Measurements from ENCODE around the gene ARID3A.

Gene ARID3A

GRCh38 chr19:964761-965694, 39.2 kb downstream of the ARID3A start:
- DNase-seq (ENCODE audit: low spot score), result no peak

GRCh38 chr19:966485-967088, 40.8 kb downstream of the ARID3A start:
- DNase-seq (ENCODE audit: low spot score), result no peak

GRCh38 chr19:970695-971094, 44.9 kb downstream of the ARID3A start:
- no peak for DNase-seq (ENCODE audit: low spot score)

GRCh38 chr19:971795-972194, 46.0 kb downstream of the ARID3A start:
- DNase-seq (ENCODE audit: low spot score), result no peak

GRCh38 chr19:972281-972680, 46.4 kb downstream of the ARID3A start:
- DNase-seq (ENCODE audit: low spot score), result no peak

GRCh38 chr19:973726-974563, 48.1 kb downstream of the ARID3A start:
- DNase-seq (ENCODE audit: low spot score), result no peak

GRCh38 chr19:974564-975257, 48.9 kb downstream of the ARID3A start:
- no peak for DNase-seq (ENCODE audit: low spot score)

GRCh38 chr19:976476-976875, 50.6 kb downstream of the ARID3A start:
- DNase-seq (ENCODE audit: low spot score), result no peak

- no peak for DNase-seq (ENCODE audit: low spot score)
Measured at GRCh38 chr19:977058-977464, 51.2 kb downstream of the ARID3A start.

GRCh38 chr19:979318-979741, 53.5 kb downstream of the ARID3A start:
- no peak for DNase-seq (ENCODE audit: low spot score)

- no peak for DNase-seq (ENCODE audit: low spot score)
Measured at GRCh38 chr19:980133-980998, 54.5 kb downstream of the ARID3A start.

- DNase-seq (ENCODE audit: low spot score), result peak; percentile 31
Measured at GRCh38 chr19:982567-983170, 56.8 kb downstream of the ARID3A start.

- DNase-seq (ENCODE audit: low spot score), result peak; percentile 90
Measured at GRCh38 chr19:984165-984967, 58.5 kb downstream of the ARID3A start, which contains the start of gene WDR18. Gene WDR18 (plus strand): TSS chr19:984345. CDS start chr19:984354, 9 bp downstream.

- DNase-seq (ENCODE audit: low spot score), result no peak
Measured at GRCh38 chr19:986083-986482, 60.2 kb downstream of the ARID3A start.

GRCh38 chr19:988081-988480, 62.2 kb downstream of the ARID3A start:
- no peak for DNase-seq (ENCODE audit: low spot score)

- DNase-seq (ENCODE audit: low spot score), result no peak
Measured at GRCh38 chr19:988510-988909, 62.7 kb downstream of the ARID3A start.

GRCh38 chr19:989381-990081, 63.7 kb downstream of the ARID3A start:
- no peak for DNase-seq (ENCODE audit: low spot score)

- DNase-seq (ENCODE audit: low spot score), result no peak
Measured at GRCh38 chr19:990119-990571, 64.3 kb downstream of the ARID3A start.

GRCh38 chr19:990746-991145, 64.9 kb downstream of the ARID3A start:
- no peak for DNase-seq (ENCODE audit: low spot score)

All from pons (tissue), 1 donor.